Measurements from ENCODE around the gene NUP62.

The NUP62 gene

DNA sequence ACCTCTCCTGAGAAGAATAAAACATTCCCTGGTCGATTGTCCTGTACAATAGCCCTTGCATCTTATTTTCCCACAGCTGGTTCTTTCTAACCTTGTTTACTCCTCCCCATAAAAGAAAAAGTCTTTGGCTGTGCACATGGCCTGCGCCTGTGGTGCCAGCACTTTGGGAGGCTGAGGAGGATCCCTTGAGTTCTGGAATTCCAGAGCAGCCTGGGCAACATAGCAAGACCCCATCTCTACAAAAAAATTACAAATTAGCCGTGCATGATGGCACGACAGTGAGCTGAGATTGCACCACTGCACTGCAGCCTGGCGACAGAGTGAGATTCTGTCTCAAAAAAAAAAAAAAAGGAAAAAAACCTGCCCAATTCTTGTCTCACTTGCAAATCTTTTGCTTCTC lies 7.2 kb upstream of the NUP62 start:
- Histone ChIP-seq H3K27me3 (ENCODE audit: control insufficient read depth, insufficient read depth, low read length) (no peaks in the 10 kb centered on the region), H3K36me3 (ENCODE audit: control insufficient read depth, insufficient read depth, low read length) (no peaks in the 10 kb centered on the region), H3K9ac (ENCODE audit: low read depth, low read length) (no peak overlapping the region), H3K4me3 (ENCODE audit: low read depth, low read length) (no peak overlapping the region), H3K9me3 (ENCODE audit: control insufficient read depth, insufficient read depth, low read length) (no peaks in the 10 kb centered on the region), H3K4me1 (ENCODE audit: control insufficient read depth, insufficient read depth, low read length) (no peaks in the 10 kb centered on the region), H3K27ac (ENCODE audit: low read depth, low read length) (no peak overlapping the region)

GRCh38 chr19:49933643-49934042 lies 4.3 kb upstream of the NUP62 start:
- Histone ChIP-seq H3K9me3 (ENCODE audit: control insufficient read depth, insufficient read depth, low read length) (no peaks in the 10 kb centered on the region), H3K9ac (ENCODE audit: low read depth, low read length) (no peak overlapping the region), H3K4me1 (ENCODE audit: control insufficient read depth, insufficient read depth, low read length) (no peaks in the 10 kb centered on the region; the same call in 1 of the 2 replicates), H3K36me3 (ENCODE audit: control insufficient read depth, insufficient read depth, low read length) (no peaks in the 10 kb centered on the region), H3K27me3 (ENCODE audit: control insufficient read depth, insufficient read depth, low read length) (no peaks in the 10 kb centered on the region), H3K27ac (ENCODE audit: low read depth, low read length) (no peak overlapping the region), H3K4me3 (ENCODE audit: low read depth, low read length) (no peak overlapping the region)

DNA sequence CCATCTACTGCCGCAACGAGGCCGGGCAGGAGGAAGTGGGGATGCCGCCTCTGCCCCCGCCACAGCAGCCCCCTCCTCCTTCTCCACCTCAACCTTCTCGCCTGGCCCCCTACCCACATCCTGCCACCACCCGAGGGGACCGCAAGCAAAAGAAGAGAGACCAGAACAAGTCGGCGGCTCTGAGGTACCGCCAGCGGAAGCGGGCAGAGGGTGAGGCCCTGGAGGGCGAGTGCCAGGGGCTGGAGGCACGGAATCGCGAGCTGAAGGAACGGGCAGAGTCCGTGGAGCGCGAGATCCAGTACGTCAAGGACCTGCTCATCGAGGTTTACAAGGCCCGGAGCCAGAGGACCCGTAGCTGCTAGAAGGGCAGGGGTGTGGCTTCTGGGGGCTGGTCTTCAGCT lies 3.4 kb upstream of the NUP62 start:
- no peak overlapping the region for H3K4me3 ChIP-seq (ENCODE audit: low read depth, low read length)
- peaks cover 2% of the 10 kb centered on the region; the same call in 1 of the 2 replicates for H3K4me1 ChIP-seq (ENCODE audit: control insufficient read depth, insufficient read depth, low read length)
- H3K27me3 ChIP-seq (ENCODE audit: control insufficient read depth, insufficient read depth, low read length) = no peaks in the 10 kb centered on the region
- no peak overlapping the region for H3K9ac ChIP-seq (ENCODE audit: low read depth, low read length)
- H3K9me3 ChIP-seq (ENCODE audit: control insufficient read depth, insufficient read depth, low read length) = no peaks in the 10 kb centered on the region
- no peak overlapping the region for H3K27ac ChIP-seq (ENCODE audit: low read depth, low read length)
- H3K36me3 ChIP-seq (ENCODE audit: control insufficient read depth, insufficient read depth, low read length) = peaks cover 2% of the 10 kb centered on the region

- Histone ChIP-seq H3K4me3 (ENCODE audit: low read depth, low read length) (no peak overlapping the region), H3K9ac (ENCODE audit: low read depth, low read length) (no peak overlapping the region), H3K27ac (ENCODE audit: low read depth, low read length) (no peak overlapping the region), H3K9me3 (ENCODE audit: control insufficient read depth, insufficient read depth, low read length) (no peaks in the 10 kb centered on the region), H3K4me1 (ENCODE audit: control insufficient read depth, insufficient read depth, low read length) (peaks cover 2% of the 10 kb centered on the region; the same call in 1 of the 2 replicates), H3K27me3 (ENCODE audit: control insufficient read depth, insufficient read depth, low read length) (no peaks in the 10 kb centered on the region), H3K36me3 (ENCODE audit: control insufficient read depth, insufficient read depth, low read length) (peaks cover 9% of the 10 kb centered on the region)
Measured at GRCh38 chr19:49932041-49932451, 2.7 kb upstream of the NUP62 start.

- Histone ChIP-seq H3K4me3 (ENCODE audit: low read depth, low read length) (no peak overlapping the region), H3K36me3 (ENCODE audit: control insufficient read depth, insufficient read depth, low read length) (peaks cover 15% of the 10 kb centered on the region), H3K4me1 (ENCODE audit: control insufficient read depth, insufficient read depth, low read length) (peaks cover 2% of the 10 kb centered on the region; the same call in 1 of the 2 replicates), H3K9ac (ENCODE audit: low read depth, low read length) (no peak overlapping the region), H3K27ac (ENCODE audit: low read depth, low read length) (no peak overlapping the region), H3K9me3 (ENCODE audit: control insufficient read depth, insufficient read depth, low read length) (no peaks in the 10 kb centered on the region), H3K27me3 (ENCODE audit: control insufficient read depth, insufficient read depth, low read length) (no peaks in the 10 kb centered on the region)
Measured at GRCh38 chr19:49931293-49932040, 2.2 kb upstream of the NUP62 start.

DNA sequence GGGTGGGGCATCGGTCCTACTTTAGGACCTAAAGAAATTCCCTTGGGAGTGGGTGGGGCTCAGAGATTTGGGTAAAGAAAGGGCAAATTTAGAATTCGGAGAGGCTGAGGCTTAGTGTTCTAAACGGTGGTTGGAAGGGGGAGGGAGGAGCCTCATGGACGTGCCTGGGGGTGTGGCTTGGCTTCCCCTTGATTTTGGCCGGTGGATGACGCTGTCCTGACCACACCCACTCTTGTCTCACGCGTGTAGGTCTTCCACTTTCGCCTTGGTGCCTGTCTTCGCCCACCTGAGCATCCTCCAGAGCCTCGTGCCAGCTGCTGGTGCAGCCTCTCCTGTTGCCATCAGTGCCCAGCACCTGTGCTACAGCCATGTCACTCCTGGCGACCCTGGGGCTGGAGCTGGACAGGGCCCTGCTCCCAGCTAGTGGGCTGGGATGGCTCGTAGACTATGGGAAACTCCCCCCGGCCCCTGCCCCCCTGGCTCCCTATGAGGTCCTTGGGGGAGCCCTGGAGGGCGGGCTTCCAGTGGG lies 1.2 kb upstream of the NUP62 start:
- Histone ChIP-seq H3K9ac (ENCODE audit: low read depth, low read length) (no peak overlapping the region), H3K4me3 (ENCODE audit: low read depth, low read length) (peak overlapping the region; percentile 57), H3K4me1 (ENCODE audit: control insufficient read depth, insufficient read depth, low read length) (peaks cover 2% of the 10 kb centered on the region; the same call in 1 of the 2 replicates), H3K36me3 (ENCODE audit: control insufficient read depth, insufficient read depth, low read length) (peaks cover 21% of the 10 kb centered on the region), H3K27ac (ENCODE audit: low read depth, low read length) (no peak overlapping the region), H3K27me3 (ENCODE audit: control insufficient read depth, insufficient read depth, low read length) (no peaks in the 10 kb centered on the region), H3K9me3 (ENCODE audit: control insufficient read depth, insufficient read depth, low read length) (no peaks in the 10 kb centered on the region)

- H3K9ac ChIP-seq (ENCODE audit: low read depth, low read length) = peak overlapping the region; percentile 91
- no peaks in the 10 kb centered on the region for H3K9me3 ChIP-seq (ENCODE audit: control insufficient read depth, insufficient read depth, low read length)
- H3K4me1 ChIP-seq (ENCODE audit: control insufficient read depth, insufficient read depth, low read length) = peaks cover 2% of the 10 kb centered on the region; the same call in 1 of the 2 replicates
- peaks cover 26% of the 10 kb centered on the region for H3K36me3 ChIP-seq (ENCODE audit: control insufficient read depth, insufficient read depth, low read length)
- H3K27ac ChIP-seq (ENCODE audit: low read depth, low read length) = peak overlapping the region; percentile 95
- peak overlapping the region; percentile 72 for H3K4me3 ChIP-seq (ENCODE audit: low read depth, low read length)
- H3K27me3 ChIP-seq (ENCODE audit: control insufficient read depth, insufficient read depth, low read length) = no peaks in the 10 kb centered on the region
Measured at GRCh38 chr19:49929611-49930482, 543 bp upstream of the NUP62 start.

DNA sequence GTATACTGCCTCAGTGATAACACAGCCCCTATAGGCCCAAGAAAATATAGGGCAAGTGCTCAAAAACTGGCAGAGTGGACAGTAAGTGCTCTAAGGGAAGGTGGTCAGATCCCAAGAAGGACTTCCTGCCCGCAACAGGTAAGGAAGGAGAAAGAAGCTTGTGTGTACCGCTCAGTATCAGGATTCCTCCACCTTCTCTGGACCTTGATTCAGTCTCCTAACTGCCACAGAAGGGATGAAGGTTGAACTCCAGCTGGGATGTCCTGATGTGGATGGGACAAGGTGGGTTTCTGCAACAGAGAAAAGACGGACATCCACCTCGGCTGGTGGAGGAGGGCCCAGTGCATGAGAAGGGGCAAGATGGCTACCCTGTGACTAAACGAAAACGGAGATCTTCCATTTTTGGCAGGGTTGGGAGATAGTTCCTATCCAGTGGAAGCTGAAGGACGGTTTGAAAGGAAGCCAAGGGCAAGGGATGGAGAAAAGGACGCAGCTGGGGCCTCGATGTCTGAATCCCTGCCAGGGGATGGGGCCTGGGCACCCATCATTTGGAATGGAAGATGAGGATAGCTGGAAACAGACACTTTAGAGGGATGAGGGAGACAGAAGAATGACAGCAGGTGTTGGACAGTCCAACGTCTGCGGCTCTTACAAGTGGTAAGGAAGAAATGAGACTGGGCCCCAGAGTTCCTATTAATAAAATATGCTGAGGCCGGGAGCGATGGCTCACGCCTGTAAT lies 1.6 kb downstream of the NUP62 start:
- Histone ChIP-seq H3K27me3 (ENCODE audit: control insufficient read depth, insufficient read depth, low read length) (no peaks in the 10 kb centered on the region), H3K36me3 (ENCODE audit: control insufficient read depth, insufficient read depth, low read length) (peaks cover 48% of the 10 kb centered on the region), H3K4me1 (ENCODE audit: control insufficient read depth, insufficient read depth, low read length) (peaks cover 2% of the 10 kb centered on the region; the same call in 1 of the 2 replicates), H3K9me3 (ENCODE audit: control insufficient read depth, insufficient read depth, low read length) (no peaks in the 10 kb centered on the region), H3K27ac (ENCODE audit: low read depth, low read length) (no peak overlapping the region), H3K4me3 (ENCODE audit: low read depth, low read length) (peak overlapping the region; percentile 72), H3K9ac (ENCODE audit: low read depth, low read length) (no peak overlapping the region)

DNA sequence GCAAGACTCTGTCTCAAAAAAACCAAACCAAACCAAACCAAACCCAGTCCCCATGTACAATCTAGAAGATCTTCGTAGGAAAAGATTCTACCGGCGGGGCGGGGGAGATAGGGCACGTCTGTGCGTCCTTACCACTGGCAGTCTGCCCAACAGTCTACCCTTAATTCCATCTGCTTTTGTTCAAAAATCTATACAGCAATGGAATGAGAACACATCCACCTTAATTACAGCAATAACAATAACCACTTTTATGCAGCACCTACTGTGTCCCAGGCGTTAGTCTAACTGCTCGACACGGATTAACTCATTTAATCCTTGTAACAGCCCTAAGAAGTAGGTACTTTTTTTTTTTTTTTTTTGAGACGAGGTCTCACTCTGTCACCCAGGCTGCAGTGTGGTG lies 2.8 kb downstream of the NUP62 start:
- H3K4me1 ChIP-seq (ENCODE audit: control insufficient read depth, insufficient read depth, low read length) = peaks cover 2% of the 10 kb centered on the region; the same call in 1 of the 2 replicates
- H3K36me3 ChIP-seq (ENCODE audit: control insufficient read depth, insufficient read depth, low read length) = peaks cover 59% of the 10 kb centered on the region
- H3K27me3 ChIP-seq (ENCODE audit: control insufficient read depth, insufficient read depth, low read length) = no peaks in the 10 kb centered on the region
- no peaks in the 10 kb centered on the region for H3K9me3 ChIP-seq (ENCODE audit: control insufficient read depth, insufficient read depth, low read length)
- H3K4me3 ChIP-seq (ENCODE audit: low read depth, low read length) = no peak overlapping the region
- no peak overlapping the region for H3K9ac ChIP-seq (ENCODE audit: low read depth, low read length)
- H3K27ac ChIP-seq (ENCODE audit: low read depth, low read length) = no peak overlapping the region

GRCh38 chr19:49925486-49925885 lies 3.8 kb downstream of the NUP62 start:
- Histone ChIP-seq H3K27ac (ENCODE audit: low read depth, low read length) (no peak overlapping the region), H3K27me3 (ENCODE audit: control insufficient read depth, insufficient read depth, low read length) (no peaks in the 10 kb centered on the region), H3K9ac (ENCODE audit: low read depth, low read length) (no peak overlapping the region), H3K9me3 (ENCODE audit: control insufficient read depth, insufficient read depth, low read length) (no peaks in the 10 kb centered on the region), H3K4me3 (ENCODE audit: low read depth, low read length) (no peak overlapping the region), H3K4me1 (ENCODE audit: control insufficient read depth, insufficient read depth, low read length) (peaks cover 2% of the 10 kb centered on the region; the same call in 1 of the 2 replicates), H3K36me3 (ENCODE audit: control insufficient read depth, insufficient read depth, low read length) (peaks cover 66% of the 10 kb centered on the region)

Measured in HUES48 (cell line).